ENCODE measurements around the gene PRM3.

PRM3 gene

GRCh38 chr16:11276896-11277593 lies 3.6 kb upstream of the PRM3 start:
- TF ChIP-seq, protein P1, sequence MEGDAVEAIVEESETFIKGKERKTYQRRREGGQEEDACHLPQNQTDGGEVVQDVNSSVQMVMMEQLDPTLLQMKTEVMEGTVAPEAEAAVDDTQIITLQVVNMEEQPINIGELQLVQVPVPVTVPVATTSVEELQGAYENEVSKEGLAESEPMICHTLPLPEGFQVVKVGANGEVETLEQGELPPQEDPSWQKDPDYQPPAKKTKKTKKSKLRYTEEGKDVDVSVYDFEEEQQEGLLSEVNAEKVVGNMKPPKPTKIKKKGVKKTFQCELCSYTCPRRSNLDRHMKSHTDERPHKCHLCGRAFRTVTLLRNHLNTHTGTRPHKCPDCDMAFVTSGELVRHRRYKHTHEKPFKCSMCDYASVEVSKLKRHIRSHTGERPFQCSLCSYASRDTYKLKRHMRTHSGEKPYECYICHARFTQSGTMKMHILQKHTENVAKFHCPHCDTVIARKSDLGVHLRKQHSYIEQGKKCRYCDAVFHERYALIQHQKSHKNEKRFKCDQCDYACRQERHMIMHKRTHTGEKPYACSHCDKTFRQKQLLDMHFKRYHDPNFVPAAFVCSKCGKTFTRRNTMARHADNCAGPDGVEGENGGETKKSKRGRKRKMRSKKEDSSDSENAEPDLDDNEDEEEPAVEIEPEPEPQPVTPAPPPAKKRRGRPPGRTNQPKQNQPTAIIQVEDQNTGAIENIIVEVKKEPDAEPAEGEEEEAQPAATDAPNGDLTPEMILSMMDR (IDR thresholded peaks at IDR 0.05; ENCODE audit: low read depth, low read length), result no peak
- no peak overlapping the region for H3K4me3 ChIP-seq (ENCODE audit: low read depth, low read length)

DNA sequence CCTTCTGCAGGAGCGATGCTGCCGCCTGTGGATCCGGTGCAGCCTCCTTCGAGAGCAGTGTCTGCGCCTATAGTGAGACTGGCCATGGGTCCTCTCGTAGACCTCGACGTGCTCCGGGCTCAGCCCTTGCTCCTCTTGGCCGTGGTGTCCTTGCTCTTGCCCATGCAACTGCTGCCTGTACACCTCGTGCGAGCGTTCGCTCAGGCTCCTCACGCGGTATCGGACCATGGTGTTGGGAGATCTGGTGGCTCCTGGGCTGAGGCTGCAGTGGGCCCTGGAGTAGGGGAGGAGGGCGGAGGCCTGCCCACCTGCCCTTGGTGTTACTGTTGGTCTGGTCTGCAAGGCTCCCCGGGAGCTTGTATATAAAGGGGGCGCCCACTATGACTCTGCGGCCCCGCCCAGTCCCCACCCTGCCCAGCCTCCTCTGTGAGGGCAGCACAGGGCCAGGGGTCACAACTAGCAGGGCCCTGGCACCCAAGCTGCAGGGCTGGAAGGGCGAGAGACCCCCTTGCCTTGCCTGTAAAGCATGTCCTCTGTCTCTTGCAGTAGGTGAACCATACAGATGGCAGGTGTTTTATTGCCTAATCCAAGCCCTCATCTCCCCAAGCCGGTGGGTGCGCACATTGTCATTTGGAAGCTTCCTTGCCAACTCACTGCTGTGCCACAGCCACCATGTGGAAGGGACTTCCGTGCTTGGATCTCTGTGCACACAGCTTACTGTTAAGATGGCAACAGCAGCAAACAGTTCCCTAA lies 2.9 kb upstream of the PRM3 start, which contains the start of gene PRM2:
TSS of gene PRM2 (minus strand) at position 338 of the 753 bp plus-strand sequence. CDS start at position 228, 110 bp downstream.
- H3K4me3 ChIP-seq (ENCODE audit: low read depth, low read length), result no peak within 1 kb of the TSS
- TF ChIP-seq, protein P1 (IDR thresholded peaks at IDR 0.05; ENCODE audit: low read depth, low read length), result no peak

GRCh38 chr16:11274964-11275363 lies 1.5 kb upstream of the PRM3 start:
- TF ChIP-seq, protein P1 (IDR thresholded peaks at IDR 0.05; ENCODE audit: low read depth, low read length), result no peak

GRCh38 chr16:11273721-11274324 lies 394 bp upstream of the PRM3 start:
- TF ChIP-seq, protein P1 (IDR thresholded peaks at IDR 0.05; ENCODE audit: low read depth, low read length), result no peak
- no peak overlapping the region for H3K4me3 ChIP-seq (ENCODE audit: low read depth, low read length)

More at GRCh38 chr16:11274964-11275363, 1.5 kb upstream of the PRM3 start:
- H3K4me3 ChIP-seq (ENCODE audit: low read depth, low read length), result no peak overlapping the region

GRCh38 chr16:11272484-11272883 lies 945 bp downstream of the PRM3 start:
- H3K4me3 ChIP-seq (ENCODE audit: low read depth, low read length), result no peak overlapping the region
- TF ChIP-seq, protein P1 (IDR thresholded peaks at IDR 0.05; ENCODE audit: low read depth, low read length), result no peak

GRCh38 chr16:11271610-11272009 lies 1.8 kb downstream of the PRM3 start:
- TF ChIP-seq, protein P1 (IDR thresholded peaks at IDR 0.05; ENCODE audit: low read depth, low read length), result no peak
- H3K4me3 ChIP-seq (ENCODE audit: low read depth, low read length), result no peak overlapping the region
